SU-DHL-6 (cell line): ENCODE measurements around the gene SUMO4.

ENCODE experiments used
- H2AFZ ChIP-seq: fragments of 200-600 bp; sonication (generic); 2 replicates; pipeline ENCODE4 v1.6.1; 2014; ENCODE audit warnings: low read depth, mild to moderate bottlenecking, moderate library complexity, mixed read lengths, antibody characterized with exemption, low read length; ENCODE audit not compliant: severe bottlenecking
- H3F3A ChIP-seq: fragments of 200-600 bp; shearing (Covaris generic); 2 replicates; pipeline ENCODE4 v1.6.0; 2016; ENCODE audit warnings: antibody characterized with exemption, mild to moderate bottlenecking; ENCODE audit not compliant: insufficient read depth
- H3K27ac ChIP-seq: fragments of 200-600 bp; sonication (generic); 2 replicates; pipeline ENCODE4 v1.5.1; 2016; ENCODE audit warnings: low read depth, mild to moderate bottlenecking, low read length, moderate library complexity, mixed read lengths
- H3K27me3 ChIP-seq: fragments of 200-600 bp; sonication (generic), shearing (Covaris generic); 2 replicates; pipeline ENCODE4 v1.6.0; 2014; ENCODE audit warnings: mild to moderate bottlenecking, low read length
- H3K36me3 ChIP-seq: fragments of 200-600 bp; sonication (generic); 2 replicates; pipeline ENCODE4 v1.6.1; 2014; ENCODE audit warnings: mild to moderate bottlenecking, low read length, mixed read lengths
- H3K4me2 ChIP-seq: fragments of 300-600, 200-600 bp; shearing (Covaris generic), sonication (generic); 2 replicates; pipeline ENCODE4 v1.6.0; 2014; ENCODE audit warnings: low read length, low read depth, mild to moderate bottlenecking; ENCODE audit not compliant: poor library complexity, severe bottlenecking
- H3K4me3 ChIP-seq: fragments of 200-600 bp; sonication (generic); 2 replicates; pipeline ENCODE4 v1.5.1; 2014; ENCODE audit warnings: antibody characterized with exemption, low read length, mild to moderate bottlenecking, mixed read lengths; ENCODE audit not compliant: insufficient read depth, poor library complexity, severe bottlenecking
- H3K79me2 ChIP-seq: fragments of 200-600 bp; sonication (generic); 2 replicates; pipeline ENCODE4 v1.6.1; 2014; ENCODE audit warnings: mild to moderate bottlenecking, low read length, moderate library complexity; ENCODE audit not compliant: insufficient read depth
- H3K9ac ChIP-seq: fragments of 200-600 bp; sonication (generic); 2 replicates; pipeline ENCODE4 v1.7.0; 2014; ENCODE audit warnings: mild to moderate bottlenecking, low read length
- H3K9me2 ChIP-seq: fragments of 200-600 bp; sonication (generic); replicated peaks from 2 replicates; pipeline ENCODE4 v1.6.1; 2014; ENCODE audit warnings: low read length; ENCODE audit not compliant: insufficient read depth
- H3K9me3 ChIP-seq: fragments of 200-600 bp; sonication (generic); 2 replicates; pipeline ENCODE4 v1.6.1; 2014; ENCODE audit warnings: low read length, mixed read lengths; ENCODE audit not compliant: insufficient read depth
- H4K20me1 ChIP-seq: fragments of 200-600 bp; sonication (generic); 2 replicates; pipeline ENCODE4 v1.6.1; 2014; ENCODE audit warnings: low read depth, mild to moderate bottlenecking, antibody characterized with exemption, low read length, moderate library complexity, mixed read lengths
- CTCF ChIP-seq: fragments of 200-600 bp; sonication (generic); IDR thresholded peaks from one replicate; pipeline ENCODE4 v1.5.1; 2017; ENCODE audit warnings: antibody characterized with exemption, mild to moderate bottlenecking, low read length, moderate library complexity; ENCODE audit not compliant: insufficient read depth, poor library complexity, severe bottlenecking
- EZH2phosphoT487 ChIP-seq: fragments of 200-600 bp; sonication (generic), shearing (Covaris generic); conservative IDR thresholded peaks from 2 replicates; pipeline ENCODE4 v1.6.1; 2018; ENCODE audit warnings: mild to moderate bottlenecking, antibody characterized with exemption, low read length, moderate library complexity, mixed read lengths

Gene SUMO4

GRCh38 chr6:149357726-149358538 lies 42.1 kb upstream of the SUMO4 start:
- no peaks in the 10 kb centered on the region for H3K27me3 ChIP-seq
- H3K27ac ChIP-seq = no peak overlapping the region
- no peak for TF ChIP-seq EZH2phosphoT487
- no peak for TF ChIP-seq CTCF
- no peaks in the 10 kb centered on the region for H3K9me2 ChIP-seq
- H3F3A ChIP-seq = no peaks in the 10 kb centered on the region
- peaks cover 26% of the 10 kb centered on the region for H4K20me1 ChIP-seq
- H3K4me3 ChIP-seq = no peak overlapping the region
- H3K9me3 ChIP-seq = no peaks in the 10 kb centered on the region
- H2AFZ ChIP-seq = no peak overlapping the region
- peaks cover 79% of the 10 kb centered on the region for H3K79me2 ChIP-seq
- H3K36me3 ChIP-seq = 0 out of 2 replicates have a peak, but pooled peaks cover 3% of the 10 kb centered on the region
- no peak overlapping the region for H3K4me2 ChIP-seq
- no peak overlapping the region for H3K9ac ChIP-seq

GRCh38 chr6:149359440-149359839 lies 40.6 kb upstream of the SUMO4 start:
- H3K9ac ChIP-seq = no peak overlapping the region
- no peaks in the 10 kb centered on the region for H3K9me3 ChIP-seq
- H3F3A ChIP-seq = no peaks in the 10 kb centered on the region
- H3K4me3 ChIP-seq = no peak overlapping the region
- H3K4me2 ChIP-seq = no peak overlapping the region
- H3K9me2 ChIP-seq = no peaks in the 10 kb centered on the region
- no peak overlapping the region for H2AFZ ChIP-seq
- peaks cover 82% of the 10 kb centered on the region for H3K79me2 ChIP-seq
- no peak overlapping the region for H3K27ac ChIP-seq
- no peaks in the 10 kb centered on the region for H3K27me3 ChIP-seq
- TF ChIP-seq CTCF (no peak), EZH2phosphoT487 (no peak)
- H4K20me1 ChIP-seq = peaks cover 22% of the 10 kb centered on the region; the same call in 1 of the 2 replicates
- H3K36me3 ChIP-seq = 0 out of 2 replicates have a peak, but pooled peaks cover 3% of the 10 kb centered on the region

- H2AFZ ChIP-seq = no peak overlapping the region
- TF ChIP-seq CTCF (no peak), EZH2phosphoT487 (no peak)
- H3K79me2 ChIP-seq = peaks cover 81% of the 10 kb centered on the region
- H3K4me3 ChIP-seq = no peak overlapping the region
- H3K9me2 ChIP-seq = no peaks in the 10 kb centered on the region
- H3K4me2 ChIP-seq = no peak overlapping the region
- H4K20me1 ChIP-seq = peaks cover 20% of the 10 kb centered on the region; the same call in 1 of the 2 replicates
- H3K9ac ChIP-seq = no peak overlapping the region
- no peaks in the 10 kb centered on the region for H3K27me3 ChIP-seq
- no peaks in the 10 kb centered on the region for H3F3A ChIP-seq
- H3K27ac ChIP-seq = no peak overlapping the region
- no peaks in the 10 kb centered on the region for H3K9me3 ChIP-seq
- H3K36me3 ChIP-seq = 0 out of 2 replicates have a peak, but pooled peaks cover 3% of the 10 kb centered on the region
Observed at GRCh38 chr6:149360536-149360935, 39.5 kb upstream of the SUMO4 start.
